Progenitor cell of endocrine pancreas (in vitro differentiated cells): ENCODE data around the gene PALMD. TPM values are rescaled to one million over a fixed set of nuclear protein-coding genes. Genes with fewer than 3 reads are reported as not detected.
A peak's percentile ranks its signal among the peaks of the same experiment; 100 is the strongest.

Experiments
- DNase-seq: peaks from one replicate; pipeline ENCODE4 v3.0.0; 2021; ENCODE audit warnings: low spot score; ENCODE audit not compliant: unreplicated experiment
- H3K27ac Mint-ChIP-seq: 2 replicates; pipeline ENCODE4 v1.8.0; 2021; ENCODE audit warnings: mild to moderate bottlenecking, moderate library complexity, mixed read lengths
- H3K27me3 Mint-ChIP-seq: 2 replicates; pipeline ENCODE4 v1.8.0; 2021; ENCODE audit warnings: mixed read lengths
- H3K36me3 Mint-ChIP-seq: 2 replicates; pipeline ENCODE4 v1.8.0; 2022; ENCODE audit warnings: mixed read lengths; ENCODE audit not compliant: insufficient read depth
- H3K4me1 Mint-ChIP-seq: 2 replicates; pipeline ENCODE4 v1.8.0; 2021; ENCODE audit warnings: low read depth, mixed read lengths
- H3K4me3 Mint-ChIP-seq: 2 replicates; pipeline ENCODE4 v1.8.0; 2021; ENCODE audit warnings: low read depth, mild to moderate bottlenecking, moderate library complexity, mixed read lengths
- H3K9me3 Mint-ChIP-seq: 2 replicates; pipeline ENCODE4 v1.8.0; 2021; ENCODE audit warnings: low read depth, mixed read lengths
- total RNA-seq: library from RNA; stranded (reverse); gene quantifications from 2 replicates; pipeline ENCODE4 v1.2.1, GENCODE V29; 2021
- TF ChIP-seq, protein P1 (sequence below): fragments of 200-600 bp; sonication (generic); IDR thresholded peaks from one replicate; pipeline ENCODE4 v1.5.0; 2021; ENCODE audit warnings: antibody characterized with exemption, mild to moderate bottlenecking; ENCODE audit not compliant: unreplicated experiment

PALMD gene
- total RNA-seq, 1 donor from 2014 or later = 4.5 TPM

DNA sequence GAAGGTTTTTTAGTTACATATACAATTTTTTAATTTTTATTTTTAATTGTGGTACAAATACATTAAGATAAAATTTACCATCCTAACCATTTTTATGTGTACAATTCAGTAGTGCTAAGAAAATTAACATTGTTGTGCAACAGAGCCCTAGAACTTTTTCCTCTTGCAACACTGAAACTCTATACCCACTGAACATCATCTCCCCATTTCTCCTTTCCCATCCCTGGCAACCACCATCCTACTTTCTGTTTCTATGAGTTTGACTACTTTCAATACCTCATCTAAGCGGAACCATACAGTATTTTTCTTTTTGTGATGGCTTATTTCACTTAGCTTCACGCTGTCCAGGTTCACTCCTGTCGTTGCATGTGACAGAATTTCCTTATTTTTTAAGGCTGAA is 54.1 kb downstream of the PALMD start:
- DNase-seq = no peak
- H3K4me3 Mint-ChIP-seq = no peak overlapping the region
- no peaks in the 10 kb centered on the region for H3K4me1 Mint-ChIP-seq
- no peak overlapping the region for H3K27ac Mint-ChIP-seq
- H3K9me3 Mint-ChIP-seq = peaks cover 9% of the 10 kb centered on the region
- H3K36me3 Mint-ChIP-seq = peaks cover 2% of the 10 kb centered on the region
- no peaks in the 10 kb centered on the region for H3K27me3 Mint-ChIP-seq
- TF ChIP-seq, protein P1, sequence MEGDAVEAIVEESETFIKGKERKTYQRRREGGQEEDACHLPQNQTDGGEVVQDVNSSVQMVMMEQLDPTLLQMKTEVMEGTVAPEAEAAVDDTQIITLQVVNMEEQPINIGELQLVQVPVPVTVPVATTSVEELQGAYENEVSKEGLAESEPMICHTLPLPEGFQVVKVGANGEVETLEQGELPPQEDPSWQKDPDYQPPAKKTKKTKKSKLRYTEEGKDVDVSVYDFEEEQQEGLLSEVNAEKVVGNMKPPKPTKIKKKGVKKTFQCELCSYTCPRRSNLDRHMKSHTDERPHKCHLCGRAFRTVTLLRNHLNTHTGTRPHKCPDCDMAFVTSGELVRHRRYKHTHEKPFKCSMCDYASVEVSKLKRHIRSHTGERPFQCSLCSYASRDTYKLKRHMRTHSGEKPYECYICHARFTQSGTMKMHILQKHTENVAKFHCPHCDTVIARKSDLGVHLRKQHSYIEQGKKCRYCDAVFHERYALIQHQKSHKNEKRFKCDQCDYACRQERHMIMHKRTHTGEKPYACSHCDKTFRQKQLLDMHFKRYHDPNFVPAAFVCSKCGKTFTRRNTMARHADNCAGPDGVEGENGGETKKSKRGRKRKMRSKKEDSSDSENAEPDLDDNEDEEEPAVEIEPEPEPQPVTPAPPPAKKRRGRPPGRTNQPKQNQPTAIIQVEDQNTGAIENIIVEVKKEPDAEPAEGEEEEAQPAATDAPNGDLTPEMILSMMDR = no peak

DNA sequence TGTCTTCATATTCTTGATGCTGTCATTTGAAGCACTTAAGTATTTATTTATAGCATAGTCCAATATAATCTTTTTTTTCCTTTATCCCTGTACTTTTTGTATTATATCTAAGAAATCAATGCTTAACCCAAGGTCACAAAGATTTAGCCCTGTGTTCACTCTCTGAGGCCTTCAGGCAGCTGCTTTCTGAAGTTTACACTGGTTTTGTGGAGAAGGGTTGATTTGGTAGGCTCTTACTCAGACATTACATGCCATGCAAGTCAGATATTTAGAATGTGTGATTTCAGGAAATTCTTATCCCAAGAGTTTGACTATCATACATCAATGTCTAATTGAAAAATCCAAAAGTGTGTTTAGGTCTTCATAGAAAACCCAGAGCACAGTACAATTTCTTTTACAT is 56.3 kb downstream of the PALMD start:
- no peaks in the 10 kb centered on the region for H3K27me3 Mint-ChIP-seq
- no peak for DNase-seq
- no peak overlapping the region for H3K27ac Mint-ChIP-seq
- no peaks in the 10 kb centered on the region for H3K4me1 Mint-ChIP-seq
- peaks cover 9% of the 10 kb centered on the region for H3K9me3 Mint-ChIP-seq
- TF ChIP-seq, protein P1 = no peak
- peaks cover 2% of the 10 kb centered on the region for H3K36me3 Mint-ChIP-seq
- no peak overlapping the region for H3K4me3 Mint-ChIP-seq

DNA sequence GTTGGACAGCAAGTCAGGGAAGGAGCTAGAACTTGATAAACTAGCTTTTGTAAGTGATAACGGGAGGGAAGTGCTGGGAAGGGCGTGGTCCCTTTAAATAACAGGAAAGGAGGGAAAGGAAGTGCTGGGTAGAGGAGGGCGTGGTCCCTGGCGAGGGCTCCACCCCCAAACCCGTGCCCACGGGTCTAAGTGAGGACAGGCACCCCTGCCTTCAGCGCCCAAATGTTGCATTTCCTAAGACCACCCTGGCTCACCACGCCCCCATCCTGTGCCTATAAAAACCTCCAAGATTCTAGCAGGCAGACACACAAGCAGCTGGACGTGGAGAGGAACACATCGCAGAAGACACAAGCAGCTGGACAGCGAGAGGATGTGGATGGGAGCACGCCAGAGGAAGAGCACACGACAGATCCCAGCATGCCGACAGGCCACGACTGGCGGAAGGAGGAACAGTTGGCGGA is 58.5 kb downstream of the PALMD start:
- H3K27me3 Mint-ChIP-seq = no peaks in the 10 kb centered on the region
- peaks cover 9% of the 10 kb centered on the region for H3K9me3 Mint-ChIP-seq
- TF ChIP-seq, protein P1 = no peak
- H3K4me3 Mint-ChIP-seq = no peak overlapping the region
- no peak overlapping the region for H3K27ac Mint-ChIP-seq
- no peaks in the 10 kb centered on the region for H3K4me1 Mint-ChIP-seq
- peaks cover 3% of the 10 kb centered on the region for H3K36me3 Mint-ChIP-seq
- DNase-seq = no peak

DNA sequence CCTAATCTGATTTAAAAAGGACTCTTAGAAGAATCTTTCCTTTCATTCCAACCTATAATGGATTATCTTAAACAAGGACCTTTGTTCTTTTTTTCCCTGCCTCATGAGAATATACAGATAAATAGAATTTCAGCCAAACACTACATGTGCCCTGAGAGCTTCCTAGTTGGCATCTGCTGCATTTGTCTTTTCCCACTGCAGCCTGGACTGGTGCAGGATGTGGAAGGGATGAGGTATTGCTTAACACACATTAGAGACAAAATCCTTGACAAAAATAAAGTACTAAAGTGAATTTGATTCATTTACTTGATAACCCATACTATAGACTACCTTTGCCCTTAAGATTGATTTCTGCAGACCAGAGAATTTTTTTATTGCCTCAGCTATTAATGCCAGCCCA is 59.5 kb downstream of the PALMD start:
- no peak overlapping the region for H3K27ac Mint-ChIP-seq
- H3K36me3 Mint-ChIP-seq = peaks cover 5% of the 10 kb centered on the region
- peaks cover 9% of the 10 kb centered on the region for H3K9me3 Mint-ChIP-seq
- no peaks in the 10 kb centered on the region for H3K4me1 Mint-ChIP-seq
- DNase-seq = no peak
- H3K4me3 Mint-ChIP-seq = no peak overlapping the region
- H3K27me3 Mint-ChIP-seq = no peaks in the 10 kb centered on the region
- TF ChIP-seq, protein P1 = no peak

DNA sequence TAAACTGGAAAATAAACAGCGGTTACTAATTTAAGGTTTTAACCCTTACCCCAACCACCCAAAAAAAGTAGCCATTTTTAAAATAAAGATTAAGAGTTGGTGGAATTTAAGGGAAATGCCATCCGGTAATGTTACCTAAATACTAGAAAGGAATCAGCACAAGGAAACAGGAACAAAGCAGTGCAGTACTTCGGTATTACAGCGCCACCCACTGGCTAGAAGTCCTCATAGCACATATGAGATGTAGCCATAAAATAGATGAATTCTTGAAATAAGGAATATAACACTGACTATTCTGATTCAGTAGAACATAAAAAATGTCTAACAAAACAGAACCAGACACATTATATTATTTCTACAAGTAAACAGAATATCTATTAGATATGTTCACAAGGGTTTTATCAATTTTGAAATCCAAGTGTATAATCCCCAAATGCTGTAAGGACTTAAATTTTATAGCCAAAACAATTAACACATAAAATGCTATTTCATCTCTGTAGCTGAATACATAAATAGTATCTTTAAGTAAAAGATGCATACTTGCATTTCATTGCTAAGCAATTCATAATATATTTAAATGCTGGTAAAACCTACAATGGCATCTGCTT is 61.7 kb downstream of the PALMD start:
- TF ChIP-seq, protein P1 = peak; percentile 98
- peak; percentile 58 for DNase-seq
- H3K4me1 Mint-ChIP-seq = no peaks in the 10 kb centered on the region

More for the DNA sequence above, 61.7 kb downstream of the PALMD start:
- no peaks in the 10 kb centered on the region for H3K9me3 Mint-ChIP-seq
- no peak overlapping the region for H3K4me3 Mint-ChIP-seq
- H3K36me3 Mint-ChIP-seq = peaks cover 5% of the 10 kb centered on the region
- no peaks in the 10 kb centered on the region for H3K27me3 Mint-ChIP-seq
- no peak overlapping the region for H3K27ac Mint-ChIP-seq
